ENCODE data around the gene PRLR. TPM values are rescaled to one million over a fixed set of nuclear protein-coding genes. Genes with fewer than 3 reads are reported as not detected.

The PRLR gene
- total and polyA plus RNA-seq, 2 of the 8 experiments (the other 6 are each of a cell fraction or from before 2014, with no cell fraction given) = 0.53 to 2.5 TPM

GRCh38 chr5:35091704-35092103 lies 138.6 kb downstream of the PRLR start (continued):
- TF ChIP-seq CHD7 (IDR thresholded peaks at IDR 0.05; ENCODE audit: insufficient replicate concordance, low read length) (no peak), HDAC6 (IDR thresholded peaks at IDR 0.05; ENCODE audit: low read depth, low read length) (no peak), SIN3A (conservative IDR thresholded peaks at IDR 0.05 in 1 of 2, IDR thresholded peaks at IDR 0.05 in 1 of 2; ENCODE audit: low read depth in 1 of 2, low read length in 2 of 2) (no peak), CREB1 (IDR thresholded peaks at IDR 0.05) (no peak)
